Measurements from ENCODE around the gene PPM1M. TPM values are rescaled to one million over a fixed set of nuclear protein-coding genes. Genes with fewer than 3 reads are reported as not detected.

PPM1M gene
- total RNA-seq, 6 experiments from 2014 or later = 2.8 to 7.1 (median 4.5) TPM

DNA sequence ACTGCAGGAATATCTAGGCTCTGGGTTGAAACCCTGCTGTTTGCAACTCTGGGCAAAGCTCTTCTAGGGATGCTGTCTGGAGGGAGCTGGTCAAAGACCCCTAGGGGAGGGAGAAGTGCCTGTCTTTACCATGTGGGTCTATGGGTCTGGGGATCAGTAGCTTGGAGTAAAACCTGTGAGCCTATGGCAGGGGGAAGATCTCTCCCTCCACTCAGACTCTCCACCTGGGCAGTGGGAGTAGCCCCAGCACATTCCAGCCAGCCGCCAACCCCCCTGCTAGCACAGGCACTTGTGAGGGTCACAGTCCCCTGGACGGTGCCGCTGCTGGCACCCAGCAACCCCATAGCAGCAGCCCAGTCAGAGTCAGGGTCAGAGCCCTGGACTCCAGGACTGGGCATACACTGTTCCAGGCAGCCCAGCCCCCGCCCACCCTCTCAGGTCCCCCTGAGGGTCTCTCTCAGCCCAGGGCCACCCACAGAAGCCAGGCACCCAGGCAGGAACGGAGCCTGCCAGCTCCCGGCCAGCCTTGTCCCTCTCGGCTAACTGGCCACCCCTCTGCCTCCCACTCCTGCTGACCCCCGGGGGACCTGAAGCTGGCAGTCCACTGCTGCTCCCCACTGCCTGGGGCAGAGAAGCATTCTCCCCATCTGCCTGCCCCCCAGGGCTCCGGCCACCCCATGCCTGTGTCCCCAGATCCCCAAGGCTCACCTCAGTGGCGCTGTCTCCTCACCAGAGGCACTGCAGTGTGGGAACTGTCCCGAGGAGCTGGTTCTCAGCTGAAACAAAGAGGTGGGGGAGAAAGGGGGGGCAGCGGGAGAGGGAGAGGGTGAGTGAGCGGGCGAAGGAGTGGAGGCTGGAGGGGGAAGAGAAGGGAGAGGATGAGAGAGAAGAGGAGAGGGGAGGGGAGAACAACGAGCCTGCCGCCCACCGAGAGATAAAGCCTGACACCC is 52.9 kb downstream of the PPM1M start:
- no peak overlapping the region for H3K27ac ChIP-seq
- 18% methylated on average over 10 of the region's 17 CpGs for WGBS (ENCODE audit: insufficient coverage, low coverage, low lambda C conversion rate, missing lambda C conversion rate)
- no peaks in the 10 kb centered on the region for H3K27me3 ChIP-seq
- no peak overlapping the region for H3K4me3 ChIP-seq
- peak in 1 of 3 donors; percentile 65 for DNase-seq
- no peaks in the 10 kb centered on the region for H3K9me3 ChIP-seq
- peak; percentile 29 to 43 (median 31) for ATAC-seq
- TF ChIP-seq, protein P1, sequence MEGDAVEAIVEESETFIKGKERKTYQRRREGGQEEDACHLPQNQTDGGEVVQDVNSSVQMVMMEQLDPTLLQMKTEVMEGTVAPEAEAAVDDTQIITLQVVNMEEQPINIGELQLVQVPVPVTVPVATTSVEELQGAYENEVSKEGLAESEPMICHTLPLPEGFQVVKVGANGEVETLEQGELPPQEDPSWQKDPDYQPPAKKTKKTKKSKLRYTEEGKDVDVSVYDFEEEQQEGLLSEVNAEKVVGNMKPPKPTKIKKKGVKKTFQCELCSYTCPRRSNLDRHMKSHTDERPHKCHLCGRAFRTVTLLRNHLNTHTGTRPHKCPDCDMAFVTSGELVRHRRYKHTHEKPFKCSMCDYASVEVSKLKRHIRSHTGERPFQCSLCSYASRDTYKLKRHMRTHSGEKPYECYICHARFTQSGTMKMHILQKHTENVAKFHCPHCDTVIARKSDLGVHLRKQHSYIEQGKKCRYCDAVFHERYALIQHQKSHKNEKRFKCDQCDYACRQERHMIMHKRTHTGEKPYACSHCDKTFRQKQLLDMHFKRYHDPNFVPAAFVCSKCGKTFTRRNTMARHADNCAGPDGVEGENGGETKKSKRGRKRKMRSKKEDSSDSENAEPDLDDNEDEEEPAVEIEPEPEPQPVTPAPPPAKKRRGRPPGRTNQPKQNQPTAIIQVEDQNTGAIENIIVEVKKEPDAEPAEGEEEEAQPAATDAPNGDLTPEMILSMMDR (IDR thresholded peaks at IDR 0.05) = no peak
- TF ChIP-seq POLR2A (IDR thresholded peaks at IDR 0.05) = no peak
- H3K36me3 ChIP-seq = peaks cover 0 to 4% (median under 1%) of the 10 kb centered on the region in 4 donors
- intact Hi-C loops (cut with DNase I) = no loop called here
- peaks cover 0 to 25% (median 6%) of the 10 kb centered on the region in 4 donors for H3K4me1 ChIP-seq

DNA sequence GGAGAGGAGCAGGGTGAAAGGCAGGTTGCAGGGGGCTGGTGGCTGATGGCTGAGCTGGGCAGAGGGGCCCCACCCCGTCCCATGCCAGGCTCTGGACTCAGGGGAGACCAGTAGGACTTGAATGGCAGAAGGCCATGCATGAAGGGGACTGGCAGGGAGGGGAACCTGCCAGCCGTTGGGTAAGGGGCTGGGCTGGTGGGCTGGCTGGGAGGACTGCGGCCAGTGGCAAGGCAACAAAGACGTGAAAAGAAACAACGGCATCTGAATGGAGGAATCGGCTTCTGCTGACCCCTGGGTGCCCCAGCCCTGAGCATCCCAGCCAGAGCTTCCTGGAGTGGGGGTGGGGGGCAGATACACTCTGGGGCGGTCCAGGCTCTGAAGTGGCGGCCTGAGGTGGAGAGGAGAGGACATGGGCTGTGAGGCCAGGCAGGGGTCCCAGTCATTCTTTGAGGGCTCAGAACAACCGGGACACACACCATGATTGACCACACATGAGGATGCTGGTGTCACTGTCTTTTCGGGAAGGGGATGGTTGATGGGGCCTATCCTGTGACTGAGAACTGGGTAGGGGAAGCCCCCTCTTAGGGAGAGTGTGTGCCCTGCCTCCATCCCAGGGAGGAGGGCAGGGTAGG is 53.8 kb downstream of the PPM1M start:
- Histone ChIP-seq H3K36me3 (no peaks in the 10 kb centered on the region), H3K4me1 (peaks cover 0 to 16% (median 1%) of the 10 kb centered on the region in 4 donors), H3K9me3 (no peaks in the 10 kb centered on the region), H3K4me3 (no peak overlapping the region), H3K27me3 (no peaks in the 10 kb centered on the region), H3K27ac (no peak overlapping the region)
- TF ChIP-seq POLR2A (IDR thresholded peaks at IDR 0.05) = no peak
- TF ChIP-seq, protein P1 (IDR thresholded peaks at IDR 0.05) = no peak
- ATAC-seq = peak; percentile 4 to 15 (median 6)
- WGBS (ENCODE audit: insufficient coverage, low coverage, low lambda C conversion rate, missing lambda C conversion rate) = 24% methylated on average over 9 of the region's 10 CpGs
- peak in 1 of 3 donors; percentile 57 for DNase-seq
- intact Hi-C loops (cut with DNase I) = no loop called here

MicroRNA genes within 50 kb of the gene (microRNA counts, 767-probe panel; counts per million panel counts)
- microRNA hsa-let-7g-5p = 17,598 counts per million, percentile 96 among the panel's probes with 10 or more counts

Small RNA genes within 50 kb of the gene (microRNA-seq; reads per million reads assigned to microRNA genes)
- gene MIR135A1 = 0.58 to 2.6 reads per million in 2 donors
- gene MIRLET7G = 153,838 to 159,545 reads per million in 2 donors

Small RNA genes within 50 kb of the gene (small RNA-seq; reads per million reads assigned to genes)
- 0 reads per million in 2 experiments for gene MIR135A1
- 724 to 1,056 reads per million in 2 experiments for gene MIRLET7G

Other genes starting within 250 kb of the PPM1M start
- gene RPL29, start 249.9 kb upstream of the PPM1M start, total RNA-seq = 100 to 1,000 TPM; 396 to 971 (median 447) TPM
- gene DUSP7, start 189.2 kb upstream of the PPM1M start, total RNA-seq = 1 to 10 TPM; 3.0 to 4.2 (median 3.5) TPM
- gene POC1A, start 91.3 kb upstream of the PPM1M start, total RNA-seq = 1 to 10 TPM; 2.0 to 4.3 (median 3.2) TPM
- 100 to 1,000 TPM in 4 of 6 experiments, 10 to 100 TPM in 2; 73.4 to 783 (median 147) TPM for gene ALAS1, start 47.6 kb upstream of the PPM1M start, total RNA-seq
- gene TLR9, start 20.1 kb upstream of the PPM1M start, total RNA-seq = under 1 TPM in 4 of 6 experiments, not detected in 2; 0.12 to 0.59 (median 0.24) TPM
- gene TWF2, start 6.6 kb upstream of the PPM1M start, total RNA-seq = 10 to 100 TPM; 12.9 to 34.4 (median 23.7) TPM
- 10 to 100 TPM; 14.1 to 25.2 (median 20.7) TPM for gene WDR82, start 32.9 kb downstream of the PPM1M start, total RNA-seq
- 100 to 1,000 TPM in 4 of 6 experiments, 10 to 100 TPM in 2; 75.1 to 320 (median 178) TPM for gene GLYCTK, start 42.1 kb downstream of the PPM1M start, total RNA-seq
- gene DNAH1, start 70.6 kb downstream of the PPM1M start, total RNA-seq = 10 to 100 TPM in 2 of 6 experiments, 1 to 10 TPM in 4; 1.6 to 11.2 (median 8.1) TPM
- 10 to 100 TPM; 33.1 to 46.5 (median 38.7) TPM for gene BAP1, start 164.2 kb downstream of the PPM1M start, total RNA-seq
- 1 to 10 TPM; 2.6 to 4.8 (median 4.0) TPM for gene PHF7, start 164.9 kb downstream of the PPM1M start, total RNA-seq
- 1 to 10 TPM in 2 of 6 experiments, under 1 TPM in 4; 0.60 to 2.8 (median 0.80) TPM for gene SEMA3G, start 199.3 kb downstream of the PPM1M start, total RNA-seq
- gene TNNC1, start 208.3 kb downstream of the PPM1M start, total RNA-seq = 10 to 100 TPM in 1 of 6 experiments, 1 to 10 TPM in 3, under 1 TPM in 2; 0.55 to 12.2 (median 1.3) TPM
- gene NISCH, start 209.8 kb downstream of the PPM1M start, total RNA-seq = 10 to 100 TPM; 19.7 to 51.9 (median 30.6) TPM
- 100 to 1,000 TPM in 3 of 6 experiments, 10 to 100 TPM in 3; 60.7 to 268 (median 92.5) TPM for gene STAB1, start 249.6 kb downstream of the PPM1M start, total RNA-seq

Measured in right lobe of liver (tissue), 6 donors.